CD4-positive, alpha-beta T cell treated with Interleukin-1 beta for 1 hour (primary cell): ENCODE results near the gene HHAT.

Experiments
- DNase-seq, 2 donors: peaks; one replicate each; pipeline ENCODE4 v3.0.0-alpha.2; 2020 to 2022

HHAT gene

GRCh38 chr1:210445931-210446330 is 117.2 kb downstream of the HHAT start:
- DNase-seq = no peak

GRCh38 chr1:210446479-210446878 is 117.8 kb downstream of the HHAT start:
- DNase-seq = peak; percentile 45 to 58

GRCh38 chr1:210447456-210448057 is 118.9 kb downstream of the HHAT start:
- DNase-seq = no peak

GRCh38 chr1:210448297-210448892 is 119.7 kb downstream of the HHAT start:
- DNase-seq = peak in 1 of 2 donors; percentile 40

DNA sequence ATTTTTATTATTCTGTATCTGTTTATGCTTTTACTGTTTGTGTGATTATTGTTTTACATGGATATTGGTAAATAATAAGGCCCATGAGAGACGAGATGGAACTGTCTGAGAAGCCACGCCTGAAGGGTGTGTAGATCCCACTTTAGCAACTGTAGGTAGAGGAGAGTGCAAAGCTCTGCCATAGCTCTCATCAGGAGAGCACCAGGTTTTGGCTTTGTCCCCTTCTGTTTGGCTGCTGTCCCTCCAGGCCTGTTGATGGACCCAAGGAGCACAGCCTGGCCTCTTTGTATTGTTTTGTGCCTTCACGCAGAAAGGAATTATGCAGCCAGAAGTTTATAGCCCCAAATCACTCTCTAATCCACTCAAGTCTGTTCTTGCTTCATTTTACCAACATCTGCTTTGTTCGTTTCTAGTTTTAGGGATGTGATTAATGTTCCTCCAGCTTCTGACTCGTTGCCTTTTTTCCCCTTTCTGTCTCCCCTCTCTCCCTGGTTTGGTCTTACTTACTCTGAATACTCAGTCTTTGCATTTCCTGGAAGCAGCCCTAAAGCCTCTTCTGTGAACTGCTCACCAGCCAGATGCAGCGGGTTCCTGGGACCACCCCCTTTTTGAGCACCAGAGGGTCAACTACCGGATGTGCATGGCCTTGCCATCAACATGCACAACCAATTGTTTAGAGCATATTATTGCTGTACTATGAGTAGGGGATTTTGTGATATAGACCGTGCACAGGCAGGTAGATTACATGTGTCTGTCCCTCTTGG is 127.3 kb downstream of the HHAT start:
- no peak for DNase-seq

DNA sequence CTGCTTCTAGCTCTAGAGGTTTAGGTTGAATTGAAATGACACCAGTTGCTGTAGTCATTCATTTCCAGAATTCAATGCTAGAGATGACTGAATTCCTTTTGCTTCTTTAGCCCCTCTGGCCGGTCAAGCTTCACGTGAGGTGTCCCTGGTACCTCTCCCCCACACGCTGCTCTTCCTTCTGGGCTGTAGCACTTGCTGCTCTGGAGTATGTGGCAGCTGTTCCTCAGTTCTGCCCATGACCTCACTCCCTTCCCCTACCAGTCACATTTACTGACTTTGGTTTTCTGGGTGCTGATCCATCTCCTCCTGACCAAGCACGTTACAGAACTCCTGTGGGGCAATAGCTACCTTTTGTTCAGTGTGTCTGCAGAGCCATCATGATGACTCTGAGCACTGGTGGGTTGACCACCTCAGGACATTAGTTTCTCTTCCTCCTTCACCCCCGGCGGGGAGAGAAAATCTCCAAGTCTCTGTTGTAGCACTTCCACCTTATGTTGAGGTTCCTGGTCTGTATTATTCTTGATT is 128.1 kb downstream of the HHAT start:
- no peak for DNase-seq

GRCh38 chr1:210457568-210457967 is 128.9 kb downstream of the HHAT start:
- DNase-seq = no peak

GRCh38 chr1:210464519-210465039 is 135.9 kb downstream of the HHAT start:
- DNase-seq = no peak

DNA sequence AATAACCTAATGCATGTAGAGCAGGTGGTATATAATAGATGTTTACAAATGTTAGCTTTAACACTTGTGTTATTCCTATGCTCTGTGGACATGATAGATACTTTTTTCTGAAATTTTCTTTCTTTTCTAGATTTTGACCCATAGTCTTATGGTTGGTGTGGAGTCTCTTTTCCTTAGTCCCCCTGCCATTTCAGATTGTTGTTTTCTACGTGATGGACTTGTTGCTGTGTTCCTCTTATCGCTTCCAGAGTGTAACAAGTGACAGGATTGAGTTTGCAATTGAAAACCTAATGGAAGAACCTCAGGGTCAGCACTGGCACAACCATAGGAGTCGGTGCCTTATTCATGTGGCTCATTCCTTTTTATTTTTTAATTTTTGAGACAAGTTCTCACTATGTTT is 136.4 kb downstream of the HHAT start:
- DNase-seq = no peak

- DNase-seq = no peak
Observed at GRCh38 chr1:210467440-210468043, 138.8 kb downstream of the HHAT start.

GRCh38 chr1:210469441-210469840 is 140.7 kb downstream of the HHAT start:
- no peak for DNase-seq

GRCh38 chr1:210475321-210475720 is 146.6 kb downstream of the HHAT start:
- DNase-seq = no peak

GRCh38 chr1:210475806-210476205 is 147.1 kb downstream of the HHAT start:
- DNase-seq = no peak

GRCh38 chr1:210476730-210477129 is 148.0 kb downstream of the HHAT start:
- no peak for DNase-seq

- no peak for DNase-seq
Observed at GRCh38 chr1:210477328-210477924, 148.7 kb downstream of the HHAT start.

- no peak for DNase-seq
Observed at GRCh38 chr1:210478820-210479219, 150.1 kb downstream of the HHAT start.

- no peak for DNase-seq
Observed at GRCh38 chr1:210482491-210482890, 153.8 kb downstream of the HHAT start.

- DNase-seq = no peak
Observed at GRCh38 chr1:210482945-210483617, 154.4 kb downstream of the HHAT start.

DNA sequence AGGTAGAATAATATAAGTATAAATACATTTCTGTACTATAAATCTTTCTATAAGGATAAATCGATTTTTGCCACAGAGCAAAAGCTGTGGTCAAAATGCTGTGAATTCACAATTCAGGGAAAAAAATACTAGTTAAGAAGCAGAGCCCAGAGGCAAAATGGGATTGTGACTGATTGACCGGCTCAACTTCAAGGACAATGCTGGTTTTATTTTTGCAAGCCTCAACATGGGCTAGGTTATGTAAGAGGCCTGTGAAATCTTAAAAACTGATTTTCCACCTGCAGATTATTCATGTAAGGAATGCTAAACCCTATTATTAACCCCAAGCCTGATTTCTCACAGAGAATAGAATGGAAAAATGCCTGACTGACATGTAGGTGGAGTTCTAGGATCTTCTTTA is 155.1 kb downstream of the HHAT start:
- no peak for DNase-seq

- no peak for DNase-seq
Observed at GRCh38 chr1:210487021-210487420, 158.3 kb downstream of the HHAT start.

DNA sequence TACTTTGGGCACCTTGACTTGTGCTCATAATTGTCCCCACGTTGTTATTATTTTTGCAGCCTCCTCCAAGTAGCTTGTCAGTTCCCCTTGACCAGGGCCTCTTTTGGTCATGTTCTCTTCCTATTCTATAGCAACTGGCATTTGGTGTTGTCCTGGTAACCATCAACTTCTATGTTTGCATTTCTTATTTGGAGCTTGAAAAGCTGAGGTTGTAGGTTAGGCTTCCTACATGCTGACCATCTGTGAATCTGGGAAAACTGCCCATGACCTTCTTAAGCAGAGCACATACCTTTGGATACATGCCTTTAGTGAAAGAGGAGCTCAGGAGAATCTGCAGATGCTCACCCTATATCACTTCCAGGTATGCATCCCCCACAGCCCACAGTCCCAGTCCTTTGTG is 160.8 kb downstream of the HHAT start:
- no peak for DNase-seq

GRCh38 chr1:210490781-210491180 is 162.1 kb downstream of the HHAT start:
- DNase-seq = no peak
